Measurements from ENCODE around the gene KSR2.
"Not testable (repeated sequence)": the region's sequence is repeated elsewhere in the genome, so short reads cannot be mapped to it uniquely, and the experiment has no call there.

Gene KSR2

GRCh38 chr12:118011961-118012360, 43.2 kb upstream of the KSR2 start:
- no peak overlapping the region for H3K4me3 ChIP-seq (ENCODE audit: low read depth, low read length)
- TF ChIP-seq CTCF (IDR thresholded peaks at IDR 0.05; ENCODE audit: borderline replicate concordance, insufficient read depth, low read depth, low read length), result no peak

- H3K4me3 ChIP-seq (ENCODE audit: low read depth, low read length), result no peak overlapping the region
- TF ChIP-seq CTCF (IDR thresholded peaks at IDR 0.05; ENCODE audit: borderline replicate concordance, insufficient read depth, low read depth, low read length), result no peak
Observed at GRCh38 chr12:118011377-118011776, 42.6 kb upstream of the KSR2 start.

- no peak overlapping the region for H3K4me3 ChIP-seq (ENCODE audit: low read depth, low read length)
- TF ChIP-seq CTCF (IDR thresholded peaks at IDR 0.05; ENCODE audit: borderline replicate concordance, insufficient read depth, low read depth, low read length), result no peak
Observed at GRCh38 chr12:118010903-118011302, 42.1 kb upstream of the KSR2 start.

- not testable (repeated sequence) for H3K4me3 ChIP-seq (ENCODE audit: low read depth, low read length)
Observed at GRCh38 chr12:117999806-118000205, 31.0 kb upstream of the KSR2 start.

- TF ChIP-seq CTCF (IDR thresholded peaks at IDR 0.05; ENCODE audit: borderline replicate concordance, insufficient read depth, low read depth, low read length), result no peak
- H3K4me3 ChIP-seq (ENCODE audit: low read depth, low read length), result no peak overlapping the region
Observed at GRCh38 chr12:117998719-117999118, 29.9 kb upstream of the KSR2 start.

- no peak overlapping the region for H3K4me3 ChIP-seq (ENCODE audit: low read depth, low read length)
- no peak for TF ChIP-seq CTCF (IDR thresholded peaks at IDR 0.05; ENCODE audit: borderline replicate concordance, insufficient read depth, low read depth, low read length)
Observed at GRCh38 chr12:117994551-117995438, 26.0 kb upstream of the KSR2 start.

- H3K4me3 ChIP-seq (ENCODE audit: low read depth, low read length), result no peak overlapping the region
- TF ChIP-seq CTCF (IDR thresholded peaks at IDR 0.05; ENCODE audit: borderline replicate concordance, insufficient read depth, low read depth, low read length), result no peak
Observed at GRCh38 chr12:117986705-117987469, 18.1 kb upstream of the KSR2 start.

All from GM12875 (cell line).